Smooth muscle cell (in vitro differentiated cells): ENCODE measurements around the gene LYL1. TPM values are rescaled to one million over a fixed set of nuclear protein-coding genes. Genes with fewer than 3 reads are reported as not detected.

Experiments used
- DNase-seq: peaks from one replicate; lab custom pipeline; 2025; ENCODE audit not compliant: unreplicated experiment; lab: John Stamatoyannopoulos, UW
- H2AFZ ChIP-seq: fragments of 200-600 bp; sonication (generic); 2 replicates; pipeline ENCODE4 v1.6.0; 2016; ENCODE audit warnings: antibody characterized with exemption, low read depth, mild to moderate bottlenecking
- H3F3A ChIP-seq: fragments of 200-600 bp; sonication (generic); 2 replicates; pipeline ENCODE4 v1.6.0; 2017; ENCODE audit warnings: antibody characterized with exemption, low read depth
- H3K27ac ChIP-seq: fragments of 200-600 bp; sonication (generic); 2 replicates; pipeline ENCODE4 v1.5.1; 2016; ENCODE audit warnings: low read depth, mild to moderate bottlenecking
- H3K27me3 ChIP-seq: fragments of 200-600 bp; sonication (generic); 2 replicates; pipeline ENCODE4 v1.6.1; 2016; ENCODE audit warnings: low read depth, mild to moderate bottlenecking
- H3K36me3 ChIP-seq: fragments of 200-600 bp; sonication (generic); 2 replicates; pipeline ENCODE4 v1.5.1; 2016; ENCODE audit warnings: low read depth
- H3K4me1 ChIP-seq: fragments of 200-600 bp; sonication (generic); 2 replicates; pipeline ENCODE4 v1.5.1; 2016; ENCODE audit warnings: low read depth
- H3K4me2 ChIP-seq: fragments of 200-600 bp; sonication (generic); 2 replicates; pipeline ENCODE4 v1.6.0; 2016; ENCODE audit warnings: mild to moderate bottlenecking
- H3K4me3 ChIP-seq: fragments of 200-600 bp; sonication (generic); 2 replicates; pipeline ENCODE4 v1.5.1; 2016; ENCODE audit warnings: mild to moderate bottlenecking
- H3K79me2 ChIP-seq: fragments of 200-600 bp; sonication (generic); 2 replicates; pipeline ENCODE4 v1.6.0; 2016; ENCODE audit warnings: low read depth, mild to moderate bottlenecking
- H3K9ac ChIP-seq: fragments of 200-600 bp; sonication (generic); 2 replicates; pipeline ENCODE4 v1.6.0; 2016; ENCODE audit warnings: low read depth
- H3K9me3 ChIP-seq: fragments of 200-600 bp; sonication (generic); replicated peaks from 2 replicates; pipeline ENCODE4 v1.5.1; 2016; ENCODE audit warnings: low read depth
- H4K20me1 ChIP-seq: fragments of 200-600 bp; sonication (generic); 2 replicates; pipeline ENCODE4 v1.6.0; 2016; ENCODE audit warnings: low read depth
- CTCF ChIP-seq: fragments of 200-600 bp; sonication (generic); IDR thresholded peaks from 2 replicates; pipeline ENCODE4 v1.5.1; 2017; ENCODE audit warnings: borderline replicate concordance, mild to moderate bottlenecking, antibody characterized with exemption; ENCODE audit not compliant: insufficient read depth, poor library complexity, severe bottlenecking
- WGBS: methylation state at CpG from one replicate; pipeline ENCODE4 v1.1.7; 2016; ENCODE audit warnings: low lambda C conversion rate; 5-methylcytosine and 5-hydroxymethylcytosine counted together
- polyA plus RNA-seq: library from polyadenylated mRNA; unstranded; fragments of >200 nt; fragmentation: Nextera tagmentation; extraction: Ambion mirVana; gene quantifications from 2 replicates; pipeline ENCODE4 v1.2.1, GENCODE V29; 2016
- total RNA-seq: library from RNA; depleted of rRNA; stranded (reverse); fragments of >200 nt; gene quantifications from 2 replicates; pipeline ENCODE4 v1.2.3, GENCODE V29; 2014

The LYL1 gene
- total and polyA plus RNA-seq, 2 experiments from 2014 or later: 2.8 to 3.2 TPM

GRCh38 chr19:13053238-13053637 is 49.4 kb downstream of the LYL1 start:
- Histone ChIP-seq H2AFZ (no peak overlapping the region), H3K9me3 (no peaks in the 10 kb centered on the region), H4K20me1 (no peaks in the 10 kb centered on the region), H3K9ac (no peak overlapping the region), H3F3A (peaks cover 9% of the 10 kb centered on the region), H3K27ac (peak overlapping the region; percentile 94), H3K4me2 (peak overlapping the region; percentile 69), H3K36me3 (no peaks in the 10 kb centered on the region), H3K4me1 (peaks cover 61% of the 10 kb centered on the region), H3K4me3 (no peak overlapping the region), H3K79me2 (no peaks in the 10 kb centered on the region), H3K27me3 (no peaks in the 10 kb centered on the region)
- DNase-seq: no peak
- no peak for TF ChIP-seq CTCF
- WGBS: 85% methylated on average over 3 of the region's 3 CpGs

GRCh38 chr19:13052447-13053175 is 50.0 kb downstream of the LYL1 start:
- Histone ChIP-seq H3F3A (peaks cover 9% of the 10 kb centered on the region), H3K9ac (no peak overlapping the region), H3K27ac (peak overlapping the region; percentile 94), H3K27me3 (no peaks in the 10 kb centered on the region), H2AFZ (no peak overlapping the region), H3K36me3 (no peaks in the 10 kb centered on the region), H4K20me1 (no peaks in the 10 kb centered on the region), H3K9me3 (no peaks in the 10 kb centered on the region), H3K4me3 (no peak overlapping the region), H3K4me2 (no peak overlapping the region), H3K4me1 (peaks cover 58% of the 10 kb centered on the region), H3K79me2 (no peaks in the 10 kb centered on the region)
- DNase-seq: no peak
- 73% methylated on average over 12 of the region's 12 CpGs for WGBS
- no peak for TF ChIP-seq CTCF

GRCh38 chr19:13051557-13052165 is 51.0 kb downstream of the LYL1 start:
- Histone ChIP-seq H3K36me3 (no peaks in the 10 kb centered on the region), H4K20me1 (no peaks in the 10 kb centered on the region), H3K4me1 (peaks cover 49% of the 10 kb centered on the region), H3K4me2 (peak overlapping the region; percentile 77), H3K9me3 (no peaks in the 10 kb centered on the region), H3K79me2 (no peaks in the 10 kb centered on the region), H3K27me3 (no peaks in the 10 kb centered on the region), H3K4me3 (no peak overlapping the region), H3K9ac (no peak overlapping the region), H3F3A (peaks cover 9% of the 10 kb centered on the region), H3K27ac (no peak overlapping the region), H2AFZ (no peak overlapping the region)
- DNase-seq: no peak
- TF ChIP-seq CTCF: no peak
- 7% methylated on average over 14 of the region's 23 CpGs for WGBS
